GM19240 (cell line): ENCODE results near the gene LARP6.
"Not testable (repeated sequence)": the region's sequence is repeated elsewhere in the genome, so short reads cannot be mapped to it uniquely, and the experiment has no call there.

Source experiments
- DNase-seq: peaks from one replicate; pipeline ENCODE4 v3.0.0; 2011; ENCODE audit warnings: low spot score; ENCODE audit not compliant: insufficient read length

The LARP6 gene

DNA sequence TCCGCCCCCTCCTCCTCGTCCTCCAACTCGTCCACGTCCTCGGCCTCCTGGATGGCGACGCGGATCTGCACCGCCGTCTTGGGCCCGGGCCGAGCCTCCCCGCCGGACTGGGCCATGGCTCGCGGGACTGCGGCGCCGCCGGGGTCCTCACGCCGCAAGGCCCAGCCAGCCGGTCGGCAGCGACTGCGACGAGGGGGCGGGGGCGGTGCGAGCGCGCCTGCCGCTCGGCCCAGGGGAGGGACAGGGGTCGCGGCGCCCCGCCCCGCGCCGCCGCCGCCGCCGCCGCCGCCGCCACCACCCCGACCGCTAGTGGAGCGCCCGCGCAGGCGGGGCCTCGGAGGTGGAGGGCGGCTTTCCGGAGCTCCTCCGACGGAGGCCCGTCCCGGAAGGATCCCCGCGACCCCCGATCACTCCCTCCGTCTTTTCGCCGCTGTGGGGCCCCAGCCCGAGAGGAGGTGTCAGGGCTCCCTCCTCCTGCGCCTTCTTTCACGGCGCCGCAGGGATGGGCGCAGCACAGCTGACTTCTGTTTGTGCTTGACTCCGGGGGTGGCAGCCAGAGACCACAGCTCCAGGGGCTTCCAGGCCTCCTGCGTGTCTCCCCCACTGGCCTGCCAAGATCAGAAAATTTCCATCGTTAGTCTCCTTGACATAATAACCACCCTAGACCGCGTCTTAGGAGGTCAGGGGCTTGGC lies at the start of gene LARP6:
Gene LARP6, minus strand, starts transcription at position 185 of the 693 bp plus-strand sequence. Its CDS starts 69 bp downstream, at position 116.
- DNase-seq: no peak

DNA sequence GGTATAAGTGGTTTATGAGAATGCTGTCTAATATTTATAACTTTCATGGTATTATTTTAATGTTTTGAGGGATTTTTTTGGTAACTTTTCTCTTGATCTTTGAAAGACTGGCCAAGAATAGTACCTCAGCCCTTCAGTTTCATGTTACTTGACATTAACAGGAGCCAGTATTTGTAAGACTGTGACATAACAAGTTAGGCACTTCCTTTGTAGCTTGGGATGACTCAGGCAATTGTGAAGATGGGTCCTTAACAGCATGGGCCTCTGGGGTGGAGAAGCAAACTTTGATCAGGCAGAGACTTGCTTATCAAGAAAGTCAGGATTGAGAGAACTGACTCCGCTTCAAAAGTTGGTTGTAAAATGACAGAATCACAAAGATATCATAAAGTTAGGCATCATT lies 48.1 kb upstream of the LARP6 start:
- DNase-seq: no peak

DNA sequence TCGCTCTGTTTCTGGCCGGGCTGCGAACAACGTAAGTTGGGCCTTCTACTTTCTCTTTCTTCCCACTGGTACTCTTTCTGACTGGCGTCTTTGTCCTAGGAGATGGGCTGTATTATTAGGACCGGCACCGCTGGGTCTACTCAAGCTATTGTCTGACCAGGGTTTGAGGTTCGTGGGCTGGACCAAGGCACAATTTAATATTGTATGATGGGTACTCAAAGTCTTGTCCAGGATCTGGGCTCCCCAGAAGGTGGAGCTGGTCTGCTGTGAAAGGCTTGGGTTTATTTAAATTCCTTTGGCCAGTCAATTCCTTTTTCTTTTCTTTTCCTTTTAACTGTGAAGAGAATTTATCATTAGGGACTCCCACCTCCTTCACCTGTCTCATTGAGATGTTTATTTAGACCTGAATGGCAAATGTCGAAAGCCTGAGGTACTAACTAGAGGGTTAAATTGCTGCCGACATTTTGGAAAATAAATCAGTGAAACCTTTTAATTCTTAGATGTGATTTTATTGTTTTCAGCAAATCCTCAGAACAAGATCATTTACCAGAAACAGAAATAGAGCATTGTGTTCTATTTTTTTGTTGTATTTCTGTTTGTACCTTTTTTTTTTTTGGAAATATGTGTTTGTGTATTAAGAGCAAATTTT lies 39.1 kb upstream of the LARP6 start:
- DNase-seq: no peak

DNA sequence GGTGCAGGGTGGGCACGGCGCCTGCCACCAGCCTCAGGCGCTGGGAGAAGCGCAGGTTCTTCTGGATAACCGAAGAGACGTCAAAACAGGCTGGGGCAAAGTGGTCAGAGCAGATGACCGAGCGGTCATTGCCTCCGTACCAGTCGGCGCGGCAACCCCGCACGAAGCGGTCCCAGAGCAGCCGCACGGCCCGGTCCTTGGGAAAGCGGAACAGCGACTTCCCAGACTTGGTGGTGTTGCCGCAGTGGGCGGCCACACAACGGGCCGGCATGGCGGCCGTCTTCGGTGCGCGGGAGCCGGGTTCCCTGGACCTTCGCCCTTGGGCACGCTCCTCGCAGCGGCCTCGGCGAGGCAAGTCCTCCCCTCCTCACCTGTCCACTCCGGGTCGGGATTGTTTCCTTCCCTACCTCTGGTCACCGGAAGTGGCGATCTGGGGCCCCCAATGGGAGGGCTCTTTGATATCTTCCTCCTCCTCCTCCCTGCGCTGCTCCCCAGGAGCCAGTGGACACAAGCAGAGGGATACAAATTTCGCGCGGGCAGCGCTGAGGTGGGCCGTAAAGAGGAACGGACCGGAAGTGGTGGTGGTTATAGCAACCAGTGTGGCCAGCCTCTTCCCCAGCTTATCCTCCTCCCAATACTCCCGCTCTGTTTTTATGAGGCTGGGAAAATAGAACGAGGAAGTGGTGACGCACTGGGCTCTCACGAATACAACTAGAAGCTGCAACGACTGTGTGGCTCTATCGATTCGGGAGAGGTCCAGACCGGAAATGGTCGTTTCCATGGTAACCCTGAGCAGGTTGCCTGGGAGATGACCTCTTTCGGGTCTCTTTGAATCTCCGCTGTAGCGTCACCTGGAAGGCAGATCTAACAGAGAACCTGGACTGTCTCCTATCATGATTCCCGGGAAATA lies 38.3 kb upstream of the LARP6 start, which contains the start of the genes LRRC49 and THAP10:
Gene LRRC49, plus strand, starts transcription at position 825 of the 910 bp plus-strand sequence. Its CDS starts 69 bp downstream, at position 894.
Gene THAP10, minus strand, starts transcription at position 432 of the 910 bp plus-strand sequence. Its CDS starts 161 bp downstream, at position 271.
- DNase-seq: no peak

- DNase-seq: no peak
These were observed 28.4 kb upstream of the LARP6 start for GRCh38 chr15:70882361-70882760.

- DNase-seq: no peak
These were observed 26.8 kb upstream of the LARP6 start for GRCh38 chr15:70880781-70881180.

GRCh38 chr15:70879401-70879800 lies 25.4 kb upstream of the LARP6 start:
- DNase-seq: no peak

GRCh38 chr15:70876683-70877082 lies 22.7 kb upstream of the LARP6 start:
- DNase-seq: no peak

GRCh38 chr15:70876011-70876410 lies 22.1 kb upstream of the LARP6 start:
- DNase-seq: no peak

DNA sequence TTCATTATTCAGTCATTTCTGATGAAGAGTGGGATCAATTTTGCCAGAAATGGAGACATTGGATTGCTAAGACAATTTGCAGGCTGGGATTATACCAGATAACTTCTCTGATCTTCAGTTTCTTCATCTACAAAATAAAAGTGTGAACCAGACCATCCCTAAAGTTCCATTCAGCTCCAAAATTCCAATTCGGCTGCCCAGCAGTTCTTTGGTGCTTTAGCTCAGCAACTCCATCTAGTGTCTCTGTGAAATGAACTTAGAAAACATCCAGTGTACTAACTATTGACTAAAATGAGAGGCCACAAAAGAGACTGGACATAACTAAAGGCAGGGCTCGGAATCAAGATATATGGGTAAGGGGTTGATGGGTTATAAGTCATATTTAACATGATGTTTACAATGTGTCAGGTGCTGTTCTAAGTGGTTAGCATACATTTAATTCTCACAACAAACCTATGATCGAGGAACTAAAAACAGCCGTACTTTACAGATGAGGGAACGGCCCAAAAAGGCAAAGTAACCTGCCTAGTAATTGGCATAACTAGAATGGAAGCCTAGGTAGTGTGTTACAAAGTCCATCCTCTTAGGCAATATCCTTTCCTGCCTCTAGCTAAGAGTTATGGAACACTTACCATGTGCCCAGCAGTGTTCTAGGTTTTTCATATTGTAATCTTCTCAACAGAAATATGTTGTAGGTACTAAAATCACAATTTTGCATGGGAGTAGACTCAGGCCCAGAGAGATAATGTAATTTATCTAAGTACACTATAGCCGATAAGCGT lies 21.2 kb upstream of the LARP6 start:
- no peak for DNase-seq

DNA sequence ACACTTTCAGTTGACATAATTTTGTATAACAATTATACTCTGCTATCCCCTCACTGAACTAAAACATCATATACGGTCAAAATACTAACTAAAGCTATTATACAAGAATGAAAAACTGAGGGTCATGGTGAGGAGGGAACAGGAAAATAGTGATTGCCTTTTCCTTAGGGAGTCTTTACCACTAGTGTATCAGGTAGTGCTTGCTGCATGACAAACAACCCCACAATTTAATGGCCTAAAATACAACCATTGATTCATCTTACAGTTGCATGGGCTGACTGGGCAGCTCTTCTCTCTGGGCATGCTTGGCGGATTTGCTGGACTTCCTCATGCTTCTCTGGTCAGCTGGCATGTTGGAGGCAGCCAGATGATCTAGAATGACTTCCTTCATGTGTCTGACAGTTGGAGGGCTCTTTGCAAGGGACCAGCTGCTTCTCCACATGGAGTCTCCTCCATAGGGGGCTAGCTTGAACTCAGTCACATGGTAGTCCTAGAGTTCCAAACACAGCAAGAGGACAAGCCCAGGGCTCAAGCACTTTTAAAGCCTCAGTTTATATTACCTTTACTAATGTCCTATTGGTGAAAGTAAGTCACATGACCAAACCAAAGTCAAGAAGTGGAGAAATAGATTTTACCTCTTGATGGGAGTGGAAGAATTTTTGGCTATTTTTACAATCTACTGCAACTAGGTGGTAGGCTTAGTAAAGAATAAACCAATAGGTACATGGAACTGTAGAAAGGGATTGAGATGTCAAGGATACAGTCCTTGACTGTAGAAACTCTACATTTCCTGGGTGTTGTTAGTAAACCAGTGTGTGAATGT lies 19.5 kb upstream of the LARP6 start:
- no peak for DNase-seq

DNA sequence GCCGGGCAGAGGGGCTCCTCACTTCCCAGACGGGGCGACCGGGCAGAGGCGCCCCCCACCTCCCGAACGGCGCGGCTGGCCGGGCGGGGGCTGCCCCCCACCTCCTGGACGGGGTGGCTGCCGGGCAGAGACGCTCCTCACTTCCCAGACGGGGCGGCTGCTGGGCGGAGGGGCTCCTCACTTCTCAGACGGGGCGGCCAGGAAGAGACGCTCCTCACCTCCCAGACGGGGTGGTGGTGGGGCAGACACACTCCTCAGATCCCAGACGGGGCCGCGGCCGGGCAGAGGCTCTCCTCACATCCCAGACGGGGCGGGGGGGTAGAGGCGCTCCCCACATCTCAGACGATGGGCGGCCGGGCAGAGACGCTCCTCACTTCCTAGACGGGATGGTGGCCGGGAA lies 17.5 kb upstream of the LARP6 start:
- DNase-seq: not testable (repeated sequence)

GRCh38 chr15:70870051-70870450 lies 16.1 kb upstream of the LARP6 start:
- no peak for DNase-seq

DNA sequence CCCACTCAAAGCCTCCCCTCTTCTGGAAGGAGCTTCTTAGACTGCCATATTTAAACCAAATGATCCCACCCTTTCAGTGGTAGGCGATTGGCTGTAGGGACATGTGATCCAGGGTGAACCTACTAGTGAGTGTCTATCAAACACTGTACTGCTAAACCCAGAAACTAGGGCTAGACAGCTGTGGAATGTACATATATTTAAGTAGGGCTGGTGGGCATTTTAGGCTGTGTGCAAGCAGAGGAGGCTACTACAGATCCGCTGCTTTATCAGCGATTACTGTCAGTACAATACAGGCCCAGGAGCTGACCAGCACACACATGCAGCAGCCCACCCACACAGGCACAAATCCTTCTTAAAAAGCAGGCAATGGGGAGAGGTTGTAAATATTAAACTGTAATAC lies 15.4 kb upstream of the LARP6 start:
- DNase-seq: no peak

- DNase-seq: no peak
These were observed 14.0 kb upstream of the LARP6 start for GRCh38 chr15:70867911-70868467.

- DNase-seq: no peak
These were observed 13.2 kb upstream of the LARP6 start for GRCh38 chr15:70866982-70867641.

GRCh38 chr15:70863450-70864218 lies 9.7 kb upstream of the LARP6 start:
- no peak for DNase-seq

GRCh38 chr15:70859998-70860397 lies 6.0 kb upstream of the LARP6 start:
- DNase-seq: no peak
